Measurements from ENCODE around the gene PRUNE2.

DNA sequence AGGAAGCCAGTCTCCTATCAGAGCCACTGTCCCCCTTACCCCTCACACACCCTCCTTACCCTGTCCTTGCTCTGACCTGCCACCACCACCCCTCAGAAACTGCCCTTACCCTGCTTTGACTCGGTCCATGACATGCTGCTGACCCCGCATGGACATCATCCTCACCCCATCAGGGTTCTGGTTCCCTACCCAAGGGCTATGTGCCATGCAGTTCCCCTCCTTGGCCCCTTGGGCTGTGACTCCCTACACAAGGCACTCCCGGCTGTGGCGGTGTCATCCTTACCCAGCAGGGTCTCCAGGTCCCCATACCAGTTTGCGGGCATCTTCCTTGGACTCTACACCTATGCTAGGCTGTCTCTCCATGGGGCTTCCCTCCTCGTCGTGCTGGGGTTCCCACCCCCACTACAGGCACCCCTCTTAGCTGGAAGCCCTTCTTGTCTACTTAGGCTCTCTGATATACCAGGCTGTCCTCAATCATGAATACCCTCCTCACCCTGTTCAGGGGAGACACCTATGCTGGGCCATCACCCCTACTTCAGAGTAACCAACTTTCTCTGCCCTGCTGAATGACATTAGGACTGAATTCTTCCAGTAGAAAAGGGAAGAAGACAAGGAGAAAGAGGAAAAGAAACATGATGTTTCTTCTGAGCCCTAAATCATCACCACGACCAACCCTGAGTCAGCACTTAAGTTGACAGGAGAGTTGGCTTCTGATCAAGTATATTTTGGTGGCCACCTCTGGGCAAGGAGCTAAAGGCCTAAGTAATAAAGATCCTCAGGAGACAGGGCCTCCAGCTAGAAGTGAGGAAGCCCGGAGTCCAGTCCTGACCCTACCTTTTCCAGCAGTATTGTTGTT lies 331.8 kb downstream of the PRUNE2 start:
- TF ChIP-seq, protein P1, sequence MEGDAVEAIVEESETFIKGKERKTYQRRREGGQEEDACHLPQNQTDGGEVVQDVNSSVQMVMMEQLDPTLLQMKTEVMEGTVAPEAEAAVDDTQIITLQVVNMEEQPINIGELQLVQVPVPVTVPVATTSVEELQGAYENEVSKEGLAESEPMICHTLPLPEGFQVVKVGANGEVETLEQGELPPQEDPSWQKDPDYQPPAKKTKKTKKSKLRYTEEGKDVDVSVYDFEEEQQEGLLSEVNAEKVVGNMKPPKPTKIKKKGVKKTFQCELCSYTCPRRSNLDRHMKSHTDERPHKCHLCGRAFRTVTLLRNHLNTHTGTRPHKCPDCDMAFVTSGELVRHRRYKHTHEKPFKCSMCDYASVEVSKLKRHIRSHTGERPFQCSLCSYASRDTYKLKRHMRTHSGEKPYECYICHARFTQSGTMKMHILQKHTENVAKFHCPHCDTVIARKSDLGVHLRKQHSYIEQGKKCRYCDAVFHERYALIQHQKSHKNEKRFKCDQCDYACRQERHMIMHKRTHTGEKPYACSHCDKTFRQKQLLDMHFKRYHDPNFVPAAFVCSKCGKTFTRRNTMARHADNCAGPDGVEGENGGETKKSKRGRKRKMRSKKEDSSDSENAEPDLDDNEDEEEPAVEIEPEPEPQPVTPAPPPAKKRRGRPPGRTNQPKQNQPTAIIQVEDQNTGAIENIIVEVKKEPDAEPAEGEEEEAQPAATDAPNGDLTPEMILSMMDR (IDR thresholded peaks at IDR 0.05) = no peak
- no peak for TF ChIP-seq POLR2A (IDR thresholded peaks at IDR 0.05)

Data from lower leg skin (tissue), 3 donors.